OCI-LY1 (cell line): ENCODE results near the gene SEPHS2.

Source experiments
- H2AFZ ChIP-seq: fragments of 200-600 bp; sonication (generic), shearing (Covaris generic); 2 replicates; pipeline ENCODE4 v1.6.0; 2014; ENCODE audit warnings: antibody characterized with exemption, mild to moderate bottlenecking, low read length
- H3F3A ChIP-seq: fragments of 200-600 bp; sonication (generic), shearing (Covaris generic); 2 replicates; pipeline ENCODE4 v1.6.0; 2014; ENCODE audit warnings: mild to moderate bottlenecking, antibody characterized with exemption, low read length, moderate library complexity; ENCODE audit not compliant: insufficient read depth
- H3K27ac ChIP-seq: fragments of 200-600 bp; sonication (generic); 2 replicates; pipeline ENCODE4 v1.5.1; 2014; ENCODE audit warnings: low read length, mixed run types, mild to moderate bottlenecking, low read depth; ENCODE audit not compliant: poor library complexity, severe bottlenecking
- H3K27me3 ChIP-seq: fragments of 200-600 bp; sonication (generic); 2 replicates; pipeline ENCODE4 v1.6.0; 2014; ENCODE audit warnings: antibody characterized with exemption, mild to moderate bottlenecking, low read length, moderate library complexity; ENCODE audit not compliant: insufficient read depth
- H3K36me3 ChIP-seq: fragments of 200-600 bp; sonication (generic); 2 replicates; pipeline ENCODE4 v1.6.1; 2014; ENCODE audit warnings: mild to moderate bottlenecking, antibody characterized with exemption, low read length, moderate library complexity, mixed read lengths; ENCODE audit not compliant: insufficient read depth
- H3K4me1 ChIP-seq: fragments of 200-600 bp; sonication (generic); 2 replicates; pipeline ENCODE4 v1.5.1; 2014; ENCODE audit warnings: mild to moderate bottlenecking, low read length, moderate library complexity; ENCODE audit not compliant: insufficient read depth, severe bottlenecking
- H3K4me2 ChIP-seq: fragments of 200-600 bp; sonication (generic), shearing (Covaris generic); 2 replicates; pipeline ENCODE4 v1.6.1; 2014; ENCODE audit warnings: low read length
- H3K4me3 ChIP-seq: fragments of 200-600 bp; sonication (generic); 2 replicates; pipeline ENCODE4 v1.5.1; 2014; ENCODE audit warnings: low read length, low read depth, mild to moderate bottlenecking, mixed read lengths; ENCODE audit not compliant: poor library complexity, severe bottlenecking
- H3K79me2 ChIP-seq: fragments of 200-600 bp; shearing (Covaris generic); 2 replicates; pipeline ENCODE4 v1.6.1; 2016; ENCODE audit warnings: mixed run types, low read length, mixed read lengths; ENCODE audit not compliant: insufficient read depth
- H3K9ac ChIP-seq: fragments of 200-600 bp; sonication (generic), shearing (Covaris generic); 2 replicates; pipeline ENCODE4 v1.6.1; 2014; ENCODE audit warnings: mild to moderate bottlenecking, low read length, mixed read lengths
- H3K9me2 ChIP-seq: fragments of 200-600 bp; sonication (generic), shearing (Covaris generic); 2 replicates; pipeline ENCODE4 v1.6.1; 2014; ENCODE audit warnings: low read depth, mild to moderate bottlenecking, low read length, mixed read lengths
- H3K9me3 ChIP-seq: fragments of 200-600 bp; shearing (Covaris generic); 2 replicates; pipeline ENCODE4 v1.6.1; 2014; ENCODE audit warnings: low read length, mixed read lengths
- H4K20me1 ChIP-seq: fragments of 200-600 bp; sonication (generic), shearing (Covaris generic); 2 replicates; pipeline ENCODE4 v1.6.0; 2016; ENCODE audit warnings: mild to moderate bottlenecking, low read length; ENCODE audit not compliant: insufficient read depth
- EZH2 ChIP-seq: fragments of 200-600 bp; sonication (generic), shearing (Covaris generic); IDR thresholded peaks from 2 replicates; pipeline ENCODE4 v1.8.0; 2017; ENCODE audit warnings: borderline replicate concordance, mixed run types, mild to moderate bottlenecking, antibody characterized with exemption, low read length, moderate library complexity, mixed read lengths
- TF ChIP-seq, protein P1 (sequence below): fragments of 200-600 bp; sonication (generic), shearing (Covaris generic); IDR thresholded peaks from 2 replicates; pipeline ENCODE4 v1.5.1; 2017; ENCODE audit warnings: mild to moderate bottlenecking, antibody characterized with exemption, low read length, moderate library complexity, mixed read lengths

The SEPHS2 gene

GRCh38 chr16:30473231-30474073 is 27.8 kb upstream of the SEPHS2 start:
- H3K4me1 ChIP-seq = peaks cover 56% of the 10 kb centered on the region
- H3K9me2 ChIP-seq = no peaks in the 10 kb centered on the region
- H3K4me2 ChIP-seq = peak overlapping the region; percentile 92
- peak overlapping the region; percentile 91 for H3K27ac ChIP-seq
- no peak overlapping the region for H2AFZ ChIP-seq
- peaks cover 26% of the 10 kb centered on the region for H3K36me3 ChIP-seq
- H4K20me1 ChIP-seq = no peaks in the 10 kb centered on the region
- H3K79me2 ChIP-seq = no peaks in the 10 kb centered on the region
- H3K4me3 ChIP-seq = peak overlapping the region; percentile 71
- H3F3A ChIP-seq = 0 out of 2 replicates have a peak, but pooled peaks cover 4% of the 10 kb centered on the region
- no peak for TF ChIP-seq EZH2
- TF ChIP-seq, protein P1, sequence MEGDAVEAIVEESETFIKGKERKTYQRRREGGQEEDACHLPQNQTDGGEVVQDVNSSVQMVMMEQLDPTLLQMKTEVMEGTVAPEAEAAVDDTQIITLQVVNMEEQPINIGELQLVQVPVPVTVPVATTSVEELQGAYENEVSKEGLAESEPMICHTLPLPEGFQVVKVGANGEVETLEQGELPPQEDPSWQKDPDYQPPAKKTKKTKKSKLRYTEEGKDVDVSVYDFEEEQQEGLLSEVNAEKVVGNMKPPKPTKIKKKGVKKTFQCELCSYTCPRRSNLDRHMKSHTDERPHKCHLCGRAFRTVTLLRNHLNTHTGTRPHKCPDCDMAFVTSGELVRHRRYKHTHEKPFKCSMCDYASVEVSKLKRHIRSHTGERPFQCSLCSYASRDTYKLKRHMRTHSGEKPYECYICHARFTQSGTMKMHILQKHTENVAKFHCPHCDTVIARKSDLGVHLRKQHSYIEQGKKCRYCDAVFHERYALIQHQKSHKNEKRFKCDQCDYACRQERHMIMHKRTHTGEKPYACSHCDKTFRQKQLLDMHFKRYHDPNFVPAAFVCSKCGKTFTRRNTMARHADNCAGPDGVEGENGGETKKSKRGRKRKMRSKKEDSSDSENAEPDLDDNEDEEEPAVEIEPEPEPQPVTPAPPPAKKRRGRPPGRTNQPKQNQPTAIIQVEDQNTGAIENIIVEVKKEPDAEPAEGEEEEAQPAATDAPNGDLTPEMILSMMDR = no peak
- H3K9me3 ChIP-seq = no peaks in the 10 kb centered on the region
- no peaks in the 10 kb centered on the region for H3K27me3 ChIP-seq
- peak overlapping the region; percentile 90 for H3K9ac ChIP-seq

DNA sequence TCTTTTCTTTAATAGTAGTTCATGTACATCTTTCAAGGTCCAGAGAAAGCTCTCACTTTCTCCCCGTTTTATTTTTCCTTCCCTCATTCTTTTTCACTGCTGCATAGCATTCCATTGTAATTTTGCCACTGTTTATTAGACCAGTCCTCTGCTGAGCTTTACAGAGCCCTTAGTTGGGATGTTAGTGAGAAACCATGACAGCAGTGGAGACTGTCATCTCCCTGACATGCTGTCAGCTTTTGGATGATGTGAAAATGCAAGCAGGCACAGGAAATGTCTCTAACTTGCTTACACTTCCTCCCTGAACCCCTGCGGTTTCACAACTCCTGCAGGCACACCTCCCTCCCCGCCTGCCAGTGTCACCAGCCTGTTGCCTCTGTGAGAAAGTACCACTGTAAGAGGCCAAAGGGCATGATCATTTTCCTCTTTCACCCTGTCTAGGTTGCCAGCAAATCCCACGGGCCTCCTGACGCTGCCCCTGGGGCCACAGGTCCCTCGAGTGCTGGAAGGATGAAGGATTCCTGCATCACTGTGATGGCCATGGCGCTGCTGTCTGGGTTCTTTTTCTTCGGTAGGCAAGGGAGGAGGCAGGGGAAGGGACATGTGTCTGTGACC is 26.8 kb upstream of the SEPHS2 start, which contains the start of gene ITGAL:
TSS of gene ITGAL (plus strand) at position 415 of the 615 bp plus-strand sequence. CDS start at position 511, 96 bp downstream.
- peak within 1 kb of the TSS; percentile 90 for H3K9ac ChIP-seq
- H3K4me2 ChIP-seq = peak within 1 kb of the TSS; percentile 92
- H3K27me3 ChIP-seq = no peaks in the 10 kb centered on the region
- H3K9me2 ChIP-seq = no peaks in the 10 kb centered on the region
- TF ChIP-seq, protein P1 = no peak
- TF ChIP-seq EZH2 = no peak
- no peaks in the 10 kb centered on the region for H3K79me2 ChIP-seq
- no peaks in the 10 kb centered on the region for H3K9me3 ChIP-seq
- H4K20me1 ChIP-seq = no peaks in the 10 kb centered on the region
- H3F3A ChIP-seq = 0 out of 2 replicates have a peak, but pooled peaks cover 4% of the 10 kb centered on the region
- peak within 1 kb of the TSS; percentile 71 for H3K4me3 ChIP-seq
- peaks cover 56% of the 10 kb centered on the region for H3K4me1 ChIP-seq
- peaks cover 26% of the 10 kb centered on the region for H3K36me3 ChIP-seq
- H2AFZ ChIP-seq = no peak within 1 kb of the TSS
- H3K27ac ChIP-seq = peak within 1 kb of the TSS; percentile 91

DNA sequence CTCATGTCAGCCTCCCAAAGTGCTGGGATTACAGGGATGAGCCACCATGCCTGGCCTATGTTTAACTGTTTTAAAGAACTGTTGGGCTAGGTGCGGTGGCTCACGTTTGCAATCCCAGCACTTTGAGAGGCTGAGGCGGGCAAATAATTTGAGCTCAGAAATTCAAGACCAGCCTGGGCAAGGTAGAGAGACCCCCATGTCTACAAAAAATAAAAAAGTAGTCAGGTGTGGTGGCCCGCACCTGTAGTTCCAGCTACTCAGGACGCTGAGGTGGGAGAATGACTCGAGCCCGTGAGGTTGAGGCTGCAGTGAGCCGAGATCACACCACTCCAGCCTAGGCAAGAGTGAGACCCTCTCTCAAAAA is 24.9 kb upstream of the SEPHS2 start:
- Histone ChIP-seq H4K20me1 (no peaks in the 10 kb centered on the region), H3F3A (0 out of 2 replicates have a peak, but pooled peaks cover 4% of the 10 kb centered on the region), H3K36me3 (peaks cover 16% of the 10 kb centered on the region), H3K27ac (peak overlapping the region; percentile 91), H2AFZ (no peak overlapping the region), H3K79me2 (no peaks in the 10 kb centered on the region), H3K4me3 (no peak overlapping the region), H3K4me1 (peaks cover 64% of the 10 kb centered on the region), H3K9ac (no peak overlapping the region), H3K4me2 (0 out of 2 replicates have a peak overlapping the region, but pooled peaks have one; percentile 11), H3K9me3 (no peaks in the 10 kb centered on the region), H3K9me2 (no peaks in the 10 kb centered on the region), H3K27me3 (no peaks in the 10 kb centered on the region)
- TF ChIP-seq, protein P1 = no peak
- TF ChIP-seq EZH2 = no peak
